Choroid plexus epithelial cell (primary cell): ENCODE measurements around the gene B3GALT4.

Experiments used
- DNase-seq: peaks from one replicate; pipeline ENCODE4 v3.0.0-alpha.2; 2010; ENCODE audit warnings: low read depth
- H3K4me3 ChIP-seq: 2 replicates; pipeline ENCODE4 v1.5.1; 2011; ENCODE audit warnings: low read depth, mild to moderate bottlenecking, control low read depth, low read length, moderate library complexity
- CTCF ChIP-seq: conservative IDR thresholded peaks from 2 replicates; pipeline ENCODE4 v1.5.1; 2011; ENCODE audit warnings: low read depth, mild to moderate bottlenecking, control low read depth, inconsistent platforms, low read length, moderate library complexity

Gene B3GALT4

GRCh38 chr6:33288141-33288920 lies 11.4 kb downstream of the B3GALT4 start:
- no peak for TF ChIP-seq CTCF
- no peak for DNase-seq
- peak overlapping the region; percentile 87 for H3K4me3 ChIP-seq

- no peak for TF ChIP-seq CTCF
- H3K4me3 ChIP-seq, result peak within 1 kb of the TSS; percentile 87
- DNase-seq, result peak; percentile 92
These were observed 12.2 kb downstream of the B3GALT4 start, which contains the start of the genes PFDN6 and WDR46 for GRCh38 chr6:33288921-33289783. Gene PFDN6, plus strand, starts transcription at chr6:33289601. Its CDS starts 256 bp downstream, at chr6:33289857. Gene WDR46, minus strand, starts transcription at chr6:33289239. Its CDS starts 69 bp downstream, at chr6:33289170.

- no peak for DNase-seq
- TF ChIP-seq CTCF, result no peak
- H3K4me3 ChIP-seq, result peak overlapping the region; percentile 87
These were observed 12.9 kb downstream of the B3GALT4 start for GRCh38 chr6:33289784-33290315.

- no peak for TF ChIP-seq CTCF
- H3K4me3 ChIP-seq, result peak overlapping the region; percentile 87
- DNase-seq, result no peak
These were observed 13.5 kb downstream of the B3GALT4 start for GRCh38 chr6:33290459-33290858.

GRCh38 chr6:33292996-33293682 lies 16.2 kb downstream of the B3GALT4 start:
- H3K4me3 ChIP-seq, result no peak overlapping the region

More at GRCh38 chr6:33292996-33293682, 16.2 kb downstream of the B3GALT4 start:
- DNase-seq, result no peak
- no peak for TF ChIP-seq CTCF
